H9 (cell line): ENCODE results near the gene PRDX1. TPM values are rescaled to one million over a fixed set of nuclear protein-coding genes. Genes with fewer than 3 reads are reported as not detected.

Experiments used
- DNase-seq: peaks from one replicate; pipeline ENCODE4 v3.0.0-alpha.2; 2017
- H2AFZ ChIP-seq: one replicate; pipeline ENCODE4 v1.6.1; 2013; ENCODE audit warnings: mild to moderate bottlenecking, low read length, control low read depth, moderate library complexity
- H2AK5ac ChIP-seq: 2 replicates; pipeline ENCODE4 v1.6.1; 2013; ENCODE audit warnings: low read length, control low read depth, mixed read lengths; ENCODE audit not compliant: insufficient read length
- H2BK120ac ChIP-seq: one replicate; pipeline ENCODE4 v1.6.1; 2013; ENCODE audit warnings: low read depth, mild to moderate bottlenecking, low read length, control low read depth, inconsistent platforms; ENCODE audit not compliant: poor library complexity, severe bottlenecking
- H2BK12ac ChIP-seq: 2 replicates; pipeline ENCODE4 v1.6.1; 2013; ENCODE audit warnings: low read length, control low read depth, mixed read lengths, low read depth; ENCODE audit not compliant: insufficient read length
- H2BK15ac ChIP-seq: 2 replicates; pipeline ENCODE4 v1.6.1; 2013; ENCODE audit warnings: low read depth, low read length, control low read depth
- H2BK20ac ChIP-seq: one replicate; pipeline ENCODE4 v1.6.1; 2013; ENCODE audit warnings: low read depth, mild to moderate bottlenecking, low read length, control low read depth, inconsistent platforms; ENCODE audit not compliant: poor library complexity, severe bottlenecking
- H2BK5ac ChIP-seq: 2 replicates; pipeline ENCODE4 v1.6.1; 2013; ENCODE audit warnings: low read length, control low read depth, mixed read lengths; ENCODE audit not compliant: insufficient read length
- H3K14ac ChIP-seq: 2 replicates; pipeline ENCODE4 v1.6.1; 2013; ENCODE audit warnings: low read length, control low read depth; ENCODE audit not compliant: insufficient read depth
- H3K18ac ChIP-seq: 2 replicates; pipeline ENCODE4 v1.6.1; 2013; ENCODE audit warnings: low read depth, mild to moderate bottlenecking, mixed read lengths, low read length, control low read depth; ENCODE audit not compliant: insufficient read length
- H3K23ac ChIP-seq: 2 replicates; pipeline ENCODE4 v1.6.1; 2013; ENCODE audit warnings: low read length, control low read depth, mixed read lengths, low read depth; ENCODE audit not compliant: insufficient read length
- H3K23me2 ChIP-seq: 2 replicates; pipeline ENCODE4 v1.6.1; 2013; ENCODE audit warnings: low read depth, mild to moderate bottlenecking, mixed read lengths, low read length, control low read depth; ENCODE audit not compliant: insufficient read length, poor library complexity, severe bottlenecking
- H3K27ac ChIP-seq: 2 replicates; pipeline ENCODE4 v1.5.1; 2013; ENCODE audit warnings: low read length, control low read depth, mixed read lengths, low read depth; ENCODE audit not compliant: insufficient read length
- H3K27me3 ChIP-seq: 2 replicates; pipeline ENCODE4 v1.6.1; 2013; ENCODE audit warnings: low read length, control low read depth, inconsistent platforms; ENCODE audit not compliant: insufficient read depth
- H3K4ac ChIP-seq: 2 replicates; pipeline ENCODE4 v1.6.1; 2013; ENCODE audit warnings: low read depth, mild to moderate bottlenecking, control low read depth, inconsistent platforms, low read length, moderate library complexity
- H3K4me1 ChIP-seq: 2 replicates; pipeline ENCODE4 v1.6.1; 2013; ENCODE audit warnings: low read length, control low read depth, inconsistent platforms; ENCODE audit not compliant: insufficient read depth
- H3K4me2 ChIP-seq: 2 replicates; pipeline ENCODE4 v1.6.1; 2013; ENCODE audit warnings: low read length, control low read depth, mixed read lengths; ENCODE audit not compliant: insufficient read length, insufficient read depth
- H3K56ac ChIP-seq: 2 replicates; pipeline ENCODE4 v1.6.1; 2013; ENCODE audit warnings: low read depth, mild to moderate bottlenecking, mixed read lengths, low read length, control low read depth; ENCODE audit not compliant: insufficient read length
- H3K79me1 ChIP-seq: 2 replicates; pipeline ENCODE4 v1.6.1; 2013; ENCODE audit warnings: low read depth, mild to moderate bottlenecking, moderate library complexity, low read length, control low read depth, inconsistent platforms; ENCODE audit not compliant: insufficient read depth, poor library complexity, severe bottlenecking
- H3K79me2 ChIP-seq: 2 replicates; pipeline ENCODE4 v1.6.1; 2013; ENCODE audit warnings: low read length, control low read depth, inconsistent platforms; ENCODE audit not compliant: insufficient read depth
- H3K9ac ChIP-seq: 2 replicates; pipeline ENCODE4 v1.6.1; 2013; ENCODE audit warnings: low read length, control low read depth, mixed read lengths; ENCODE audit not compliant: insufficient read length; ENCODE audit errors: extremely low read depth
- H3K9me3 ChIP-seq: one replicate; pipeline ENCODE4 v1.6.1; 2013; ENCODE audit warnings: low read depth, low read length, inconsistent platforms; ENCODE audit not compliant: control insufficient read depth
- H3T11ph ChIP-seq: one replicate; pipeline ENCODE4 v1.6.1; 2013; ENCODE audit warnings: mild to moderate bottlenecking, low read length, control low read depth, inconsistent platforms
- H4K20me1 ChIP-seq: one replicate; pipeline ENCODE4 v1.6.1; 2013; ENCODE audit not compliant: control insufficient read depth, insufficient read length, insufficient read depth
- H4K5ac ChIP-seq: 2 replicates; pipeline ENCODE4 v1.6.1; 2013; ENCODE audit warnings: low read depth, mild to moderate bottlenecking, mixed read lengths, low read length, control low read depth; ENCODE audit not compliant: insufficient read length
- H4K8ac ChIP-seq: replicated peaks from 2 replicates; pipeline ENCODE4 v1.6.1; 2013; ENCODE audit warnings: low read length, control low read depth, mixed read lengths, low read depth; ENCODE audit not compliant: insufficient read length
- H4K91ac ChIP-seq: 2 replicates; pipeline ENCODE4 v1.6.1; 2013; ENCODE audit warnings: low read depth, mild to moderate bottlenecking, moderate library complexity, mixed read lengths, low read length, control low read depth; ENCODE audit not compliant: insufficient read length
- H3K27ac Mint-ChIP-seq, 3 experiments: 2 replicates in 2 of 3; 3 replicates in 1 of 3; pipeline ENCODE4 v1.8.0; 2020 to 2021; ENCODE audit warnings: mixed read lengths in 3 of 3, mild to moderate bottlenecking in 1 of 3, moderate library complexity in 1 of 3
- H3K27me3 Mint-ChIP-seq: 2 replicates; pipeline ENCODE4 v1.8.0; 2021; ENCODE audit warnings: low read depth, mild to moderate bottlenecking, moderate library complexity, mixed read lengths
- H3K36me3 Mint-ChIP-seq, 3 experiments: 2 replicates in 2 of 3; 3 replicates in 1 of 3; pipeline ENCODE4 v1.8.0; 2020 to 2021; ENCODE audit warnings: low read depth in 3 of 3, mixed read lengths in 3 of 3; ENCODE audit not compliant: insufficient read depth in 1 of 3
- H3K4me1 Mint-ChIP-seq, 2 experiments: 2 replicates each; pipeline ENCODE4 v1.8.0; 2020; ENCODE audit warnings: mixed read lengths in 2 of 2
- H3K4me3 Mint-ChIP-seq, 2 experiments: 2 replicates in 1 of 2; 3 replicates in 1 of 2; pipeline ENCODE4 v1.8.0; 2020 to 2021; ENCODE audit warnings: mild to moderate bottlenecking in 2 of 2, mixed read lengths in 2 of 2, moderate library complexity in 1 of 2
- H3K9me3 Mint-ChIP-seq, 2 experiments: 2 replicates in 1 of 2; 3 replicates in 1 of 2; pipeline ENCODE4 v1.8.0; 2020; ENCODE audit warnings: mild to moderate bottlenecking in 2 of 2, mixed read lengths in 2 of 2, moderate library complexity in 1 of 2
- WGBS: extraction: QIAGEN DNeasy Blood & Tissue Kit; methylation state at CpG from one replicate; pipeline ENCODE4 v1.1.7; 2013; ENCODE audit warnings: missing lambda C conversion rate, low lambda C conversion rate, mixed read lengths; ENCODE audit not compliant: insufficient read length; ENCODE audit errors: extremely low coverage; 5-methylcytosine and 5-hydroxymethylcytosine counted together
- total RNA-seq: library from RNA; stranded (reverse); gene quantifications from 2 replicates; pipeline ENCODE4 v1.2.1, GENCODE V29; 2021
- TF ChIP-seq, protein P1 (sequence below): fragments of 200-600 bp; sonication (generic); conservative IDR thresholded peaks from 3 replicates; pipeline ENCODE4 v1.8.0; 2021; ENCODE audit warnings: antibody characterized with exemption, mild to moderate bottlenecking

The PRDX1 gene
- total RNA-seq, 1 experiment from 2014 or later = 1,003 TPM

DNA sequence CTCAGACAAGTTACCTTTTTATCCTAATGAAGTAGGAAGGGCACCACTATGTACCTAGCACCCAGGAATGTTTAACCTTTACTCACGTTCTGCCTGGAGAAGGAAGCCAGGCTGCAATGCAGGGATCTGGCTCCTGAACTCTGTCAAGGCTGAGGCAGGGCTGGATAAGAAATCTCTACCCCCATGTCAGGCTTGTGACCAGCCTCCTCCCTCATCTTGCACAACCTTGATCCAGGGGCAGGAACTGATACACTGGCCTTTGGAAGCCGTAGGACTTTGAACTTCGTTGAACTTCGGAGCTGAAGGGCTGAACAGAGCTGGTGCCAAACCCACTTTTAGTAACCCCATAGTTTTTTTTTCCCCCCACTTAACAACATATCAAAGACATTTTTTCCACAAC is 20.9 kb upstream of the PRDX1 start:
- peaks cover 8 to 16% of the 10 kb centered on the region in 2 experiments for H3K4me1 Mint-ChIP-seq
- WGBS = no CpG with 5 or more reads among the region's 4 CpGs

More for the DNA sequence above, 20.9 kb upstream of the PRDX1 start:
- Histone ChIP-seq H3K27ac (no peak overlapping the region), H2BK12ac (no peak overlapping the region), H3K27me3 (no peaks in the 10 kb centered on the region), H3K79me1 (no peaks in the 10 kb centered on the region), H3K4me1 (no peaks in the 10 kb centered on the region), H3K9ac (no peak overlapping the region), H2AFZ (no peak overlapping the region), H4K5ac (no peak overlapping the region), H3K4ac (no peak overlapping the region), H4K91ac (no peak overlapping the region), H2AK5ac (no peak overlapping the region), H3K14ac (no peak overlapping the region), H3K79me2 (no peaks in the 10 kb centered on the region), H2BK20ac (no peak overlapping the region), H2BK5ac (no peak overlapping the region), H3T11ph (no peak overlapping the region), H3K56ac (no peak overlapping the region), H3K23me2 (no peaks in the 10 kb centered on the region), H3K23ac (no peak overlapping the region), H4K8ac (no peak overlapping the region), H4K20me1 (no peaks in the 10 kb centered on the region), H3K4me2 (no peak overlapping the region), H2BK15ac (no peak overlapping the region), H3K9me3 (no peaks in the 10 kb centered on the region), H3K18ac (no peak overlapping the region), H2BK120ac (no peak overlapping the region)
- Mint-ChIP-seq H3K27me3 (no peaks in the 10 kb centered on the region; the same call in 1 of the 2 replicates), H3K27ac (no peak overlapping the region), H3K36me3 (no peaks in the 10 kb centered on the region), H3K4me3 (no peak overlapping the region), H3K9me3 (no peaks in the 10 kb centered on the region)
- TF ChIP-seq, protein P1, sequence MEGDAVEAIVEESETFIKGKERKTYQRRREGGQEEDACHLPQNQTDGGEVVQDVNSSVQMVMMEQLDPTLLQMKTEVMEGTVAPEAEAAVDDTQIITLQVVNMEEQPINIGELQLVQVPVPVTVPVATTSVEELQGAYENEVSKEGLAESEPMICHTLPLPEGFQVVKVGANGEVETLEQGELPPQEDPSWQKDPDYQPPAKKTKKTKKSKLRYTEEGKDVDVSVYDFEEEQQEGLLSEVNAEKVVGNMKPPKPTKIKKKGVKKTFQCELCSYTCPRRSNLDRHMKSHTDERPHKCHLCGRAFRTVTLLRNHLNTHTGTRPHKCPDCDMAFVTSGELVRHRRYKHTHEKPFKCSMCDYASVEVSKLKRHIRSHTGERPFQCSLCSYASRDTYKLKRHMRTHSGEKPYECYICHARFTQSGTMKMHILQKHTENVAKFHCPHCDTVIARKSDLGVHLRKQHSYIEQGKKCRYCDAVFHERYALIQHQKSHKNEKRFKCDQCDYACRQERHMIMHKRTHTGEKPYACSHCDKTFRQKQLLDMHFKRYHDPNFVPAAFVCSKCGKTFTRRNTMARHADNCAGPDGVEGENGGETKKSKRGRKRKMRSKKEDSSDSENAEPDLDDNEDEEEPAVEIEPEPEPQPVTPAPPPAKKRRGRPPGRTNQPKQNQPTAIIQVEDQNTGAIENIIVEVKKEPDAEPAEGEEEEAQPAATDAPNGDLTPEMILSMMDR = no peak
- DNase-seq = no peak
